HEK293T (cell line): Measurements from ENCODE around the gene AKT1.

ENCODE experiments used
- CTCF ChIA-PET: fragments of 350-600 bp; formaldehyde crosslinking; extraction: SDS; loops from one replicate; lab custom pipeline; 2021; ENCODE audit warnings: antibody characterized with exemption, inconsistent platforms; lab: Yijun Ruan, JAX
- POLR2A ChIA-PET: fragments of 350-600 bp; formaldehyde crosslinking; extraction: SDS; loops from one replicate; lab custom pipeline; 2020; ENCODE audit warnings: antibody characterized with exemption, inconsistent platforms; lab: Yijun Ruan, JAX
- DNase-seq: peaks from one replicate; pipeline ENCODE4 v3.0.0; 2012; ENCODE audit warnings: mixed read lengths; ENCODE audit errors: extremely low spot score
- ARNT ChIP-seq: fragments of 450-650 bp; IDR thresholded peaks from 2 replicates; pipeline ENCODE4 v1.6.1; 2017; ENCODE audit warnings: mild to moderate bottlenecking
- BHLHE40 ChIP-seq: fragments of 450-650 bp; IDR thresholded peaks from 2 replicates; pipeline ENCODE4 v1.6.1; 2016; ENCODE audit warnings: mild to moderate bottlenecking, moderate library complexity, borderline replicate concordance
- CTBP1 ChIP-seq: fragments of 450-650 bp; IDR thresholded peaks from 2 replicates; pipeline ENCODE4 v1.6.1; 2016; ENCODE audit warnings: borderline replicate concordance
- ELF4 ChIP-seq: fragments of 450-650 bp; IDR thresholded peaks from 2 replicates; pipeline ENCODE4 v1.6.1; 2017; ENCODE audit warnings: antibody characterized with exemption
- FOXA1 ChIP-seq: fragments of 450-650 bp; IDR thresholded peaks from 2 replicates; pipeline ENCODE4 v1.6.1; 2016; ENCODE audit warnings: mild to moderate bottlenecking
- FOXK2 ChIP-seq: fragments of 450-650 bp; IDR thresholded peaks from 2 replicates; pipeline ENCODE4 v1.6.1; 2016; ENCODE audit warnings: mild to moderate bottlenecking
- FOXM1 ChIP-seq: fragments of 450-650 bp; IDR thresholded peaks from 2 replicates; pipeline ENCODE4 v1.6.1; 2017; ENCODE audit warnings: mild to moderate bottlenecking, borderline replicate concordance
- HDGF ChIP-seq: fragments of 450-650 bp; IDR thresholded peaks from 2 replicates; pipeline ENCODE4 v1.6.1; 2017; ENCODE audit warnings: antibody characterized with exemption, borderline replicate concordance
- L3MBTL2 ChIP-seq: fragments of 450-650 bp; conservative IDR thresholded peaks from 2 replicates; pipeline ENCODE4 v1.6.1; 2016; ENCODE audit warnings: mild to moderate bottlenecking
- LEF1 ChIP-seq: fragments of 450-650 bp; IDR thresholded peaks from 2 replicates; pipeline ENCODE4 v1.6.1; 2017; ENCODE audit warnings: mild to moderate bottlenecking, borderline replicate concordance
- NFRKB ChIP-seq: fragments of 450-650 bp; IDR thresholded peaks from 2 replicates; pipeline ENCODE4 v1.6.1; 2016; ENCODE audit warnings: mild to moderate bottlenecking, moderate library complexity
- PKNOX1 ChIP-seq: fragments of 450-650 bp; IDR thresholded peaks from 2 replicates; pipeline ENCODE4 v1.6.1; 2016
- SP1 ChIP-seq: fragments of 450-650 bp; IDR thresholded peaks from 2 replicates; pipeline ENCODE4 v1.6.1; 2017
- SUZ12 ChIP-seq: fragments of 450-650 bp; IDR thresholded peaks from 2 replicates; pipeline ENCODE4 v1.6.1; 2016; ENCODE audit warnings: mild to moderate bottlenecking
- TARDBP ChIP-seq: fragments of 450-650 bp; IDR thresholded peaks from 2 replicates; pipeline ENCODE4 v1.6.1; 2016
- ZNF384 ChIP-seq: fragments of 450-650 bp; IDR thresholded peaks from 2 replicates; pipeline ENCODE4 v1.6.1; 2016

AKT1 gene

GRCh38 chr14:104785708-104786080, 9.9 kb downstream of the AKT1 start:
- DNase-seq, result no peak
- no peak for TF ChIP-seq LEF1
- TF ChIP-seq ELF4, result no peak
- no peak for TF ChIP-seq BHLHE40
- no peak for TF ChIP-seq SUZ12
- no peak for TF ChIP-seq NFRKB
- TF ChIP-seq ARNT, result no peak
- no peak for TF ChIP-seq HDGF
- TF ChIP-seq FOXA1, result no peak
- ChIA-PET CTCF (no interaction called here), POLR2A (no interaction called here)

GRCh38 chr14:104784846-104785707, 10.5 kb downstream of the AKT1 start:
- ChIA-PET POLR2A (interaction anchor here (1.1 kb wide), 1 partner anchor 10 kb away, joined by 3 read pairs; no protein-coding TSS in a partner anchor), CTCF (no interaction called here)
- TF ChIP-seq ELF4 (no peak), FOXM1 (no peak), SUZ12 (no peak), NFRKB (no peak), ARNT (no peak), FOXK2 (no peak), HDGF (no peak), L3MBTL2 (no peak), ZNF384 (no peak), PKNOX1 (no peak), FOXA1 (no peak), LEF1 (no peak), CTBP1 (no peak), SP1 (no peak), TARDBP (no peak), BHLHE40 (no peak)
- no peak for DNase-seq

GRCh38 chr14:104784218-104784568, 11.4 kb downstream of the AKT1 start:
- DNase-seq, result no peak
- ChIA-PET CTCF (no interaction called here), POLR2A (interaction anchor here (1.1 kb wide), 1 partner anchor 10 kb away, joined by 3 read pairs; no protein-coding TSS in a partner anchor)
- no peak for TF ChIP-seq L3MBTL2
- no peak for TF ChIP-seq LEF1
- no peak for TF ChIP-seq CTBP1
- TF ChIP-seq SP1, result no peak
- TF ChIP-seq ELF4, result no peak
- no peak for TF ChIP-seq NFRKB
- TF ChIP-seq BHLHE40, result no peak

- ChIA-PET CTCF (no interaction called here), POLR2A (interaction anchor here (1.1 kb wide), 1 partner anchor 11 kb away, joined by 3 read pairs; no protein-coding TSS in a partner anchor)
- no peak for DNase-seq
- no peak for TF ChIP-seq L3MBTL2
- no peak for TF ChIP-seq PKNOX1
- TF ChIP-seq FOXK2, result no peak
- no peak for TF ChIP-seq SUZ12
These were observed 11.9 kb downstream of the AKT1 start for GRCh38 chr14:104783484-104784217.

- no peak for TF ChIP-seq FOXK2
- TF ChIP-seq NFRKB, result no peak
- TF ChIP-seq HDGF, result no peak
- no peak for TF ChIP-seq SP1
- TF ChIP-seq BHLHE40, result no peak
- TF ChIP-seq CTBP1, result no peak
- TF ChIP-seq ZNF384, result no peak
- no peak for TF ChIP-seq ARNT
- DNase-seq, result no peak
- CTCF ChIA-PET, result no interaction called here
- POLR2A ChIA-PET, result no interaction called here
These were observed 12.8 kb downstream of the AKT1 start for GRCh38 chr14:104782808-104783139.

GRCh38 chr14:104782086-104782807, 13.3 kb downstream of the AKT1 start:
- POLR2A ChIA-PET, result no interaction called here
- no peak for TF ChIP-seq SUZ12
- no peak for TF ChIP-seq CTBP1
- no peak for TF ChIP-seq TARDBP
- no peak for DNase-seq
- CTCF ChIA-PET, result no interaction called here
